H9 (cell line): ENCODE measurements around the gene STOML3. TPM values are rescaled to one million over a fixed set of nuclear protein-coding genes. Genes with fewer than 3 reads are reported as not detected.

ENCODE experiments used
- DNase-seq: peaks from one replicate; pipeline ENCODE4 v3.0.0-alpha.2; 2017
- H2AFZ ChIP-seq: one replicate; pipeline ENCODE4 v1.6.1; 2013; ENCODE audit warnings: mild to moderate bottlenecking, low read length, control low read depth, moderate library complexity
- H2AK5ac ChIP-seq: 2 replicates; pipeline ENCODE4 v1.6.1; 2013; ENCODE audit warnings: low read length, control low read depth, mixed read lengths; ENCODE audit not compliant: insufficient read length
- H2BK120ac ChIP-seq: one replicate; pipeline ENCODE4 v1.6.1; 2013; ENCODE audit warnings: low read depth, mild to moderate bottlenecking, low read length, control low read depth, inconsistent platforms; ENCODE audit not compliant: poor library complexity, severe bottlenecking
- H2BK12ac ChIP-seq: 2 replicates; pipeline ENCODE4 v1.6.1; 2013; ENCODE audit warnings: low read length, control low read depth, mixed read lengths, low read depth; ENCODE audit not compliant: insufficient read length
- H2BK15ac ChIP-seq: 2 replicates; pipeline ENCODE4 v1.6.1; 2013; ENCODE audit warnings: low read depth, low read length, control low read depth
- H2BK20ac ChIP-seq: one replicate; pipeline ENCODE4 v1.6.1; 2013; ENCODE audit warnings: low read depth, mild to moderate bottlenecking, low read length, control low read depth, inconsistent platforms; ENCODE audit not compliant: poor library complexity, severe bottlenecking
- H2BK5ac ChIP-seq: 2 replicates; pipeline ENCODE4 v1.6.1; 2013; ENCODE audit warnings: low read length, control low read depth, mixed read lengths; ENCODE audit not compliant: insufficient read length
- H3K14ac ChIP-seq: 2 replicates; pipeline ENCODE4 v1.6.1; 2013; ENCODE audit warnings: low read length, control low read depth; ENCODE audit not compliant: insufficient read depth
- H3K18ac ChIP-seq: 2 replicates; pipeline ENCODE4 v1.6.1; 2013; ENCODE audit warnings: low read depth, mild to moderate bottlenecking, mixed read lengths, low read length, control low read depth; ENCODE audit not compliant: insufficient read length
- H3K23ac ChIP-seq: 2 replicates; pipeline ENCODE4 v1.6.1; 2013; ENCODE audit warnings: low read length, control low read depth, mixed read lengths, low read depth; ENCODE audit not compliant: insufficient read length
- H3K23me2 ChIP-seq: 2 replicates; pipeline ENCODE4 v1.6.1; 2013; ENCODE audit warnings: low read depth, mild to moderate bottlenecking, mixed read lengths, low read length, control low read depth; ENCODE audit not compliant: insufficient read length, poor library complexity, severe bottlenecking
- H3K27ac ChIP-seq: 2 replicates; pipeline ENCODE4 v1.5.1; 2013; ENCODE audit warnings: low read length, control low read depth, mixed read lengths, low read depth; ENCODE audit not compliant: insufficient read length
- H3K27me3 ChIP-seq: 2 replicates; pipeline ENCODE4 v1.6.1; 2013; ENCODE audit warnings: low read length, control low read depth, inconsistent platforms; ENCODE audit not compliant: insufficient read depth
- H3K4ac ChIP-seq: 2 replicates; pipeline ENCODE4 v1.6.1; 2013; ENCODE audit warnings: low read depth, mild to moderate bottlenecking, control low read depth, inconsistent platforms, low read length, moderate library complexity
- H3K4me1 ChIP-seq: 2 replicates; pipeline ENCODE4 v1.6.1; 2013; ENCODE audit warnings: low read length, control low read depth, inconsistent platforms; ENCODE audit not compliant: insufficient read depth
- H3K4me2 ChIP-seq: 2 replicates; pipeline ENCODE4 v1.6.1; 2013; ENCODE audit warnings: low read length, control low read depth, mixed read lengths; ENCODE audit not compliant: insufficient read length, insufficient read depth
- H3K56ac ChIP-seq: 2 replicates; pipeline ENCODE4 v1.6.1; 2013; ENCODE audit warnings: low read depth, mild to moderate bottlenecking, mixed read lengths, low read length, control low read depth; ENCODE audit not compliant: insufficient read length
- H3K79me1 ChIP-seq: 2 replicates; pipeline ENCODE4 v1.6.1; 2013; ENCODE audit warnings: low read depth, mild to moderate bottlenecking, moderate library complexity, low read length, control low read depth, inconsistent platforms; ENCODE audit not compliant: insufficient read depth, poor library complexity, severe bottlenecking
- H3K79me2 ChIP-seq: 2 replicates; pipeline ENCODE4 v1.6.1; 2013; ENCODE audit warnings: low read length, control low read depth, inconsistent platforms; ENCODE audit not compliant: insufficient read depth
- H3K9ac ChIP-seq: 2 replicates; pipeline ENCODE4 v1.6.1; 2013; ENCODE audit warnings: low read length, control low read depth, mixed read lengths; ENCODE audit not compliant: insufficient read length; ENCODE audit errors: extremely low read depth
- H3K9me3 ChIP-seq: one replicate; pipeline ENCODE4 v1.6.1; 2013; ENCODE audit warnings: low read depth, low read length, inconsistent platforms; ENCODE audit not compliant: control insufficient read depth
- H3T11ph ChIP-seq: one replicate; pipeline ENCODE4 v1.6.1; 2013; ENCODE audit warnings: mild to moderate bottlenecking, low read length, control low read depth, inconsistent platforms
- H4K20me1 ChIP-seq: one replicate; pipeline ENCODE4 v1.6.1; 2013; ENCODE audit not compliant: control insufficient read depth, insufficient read length, insufficient read depth
- H4K5ac ChIP-seq: 2 replicates; pipeline ENCODE4 v1.6.1; 2013; ENCODE audit warnings: low read depth, mild to moderate bottlenecking, mixed read lengths, low read length, control low read depth; ENCODE audit not compliant: insufficient read length
- H4K8ac ChIP-seq: replicated peaks from 2 replicates; pipeline ENCODE4 v1.6.1; 2013; ENCODE audit warnings: low read length, control low read depth, mixed read lengths, low read depth; ENCODE audit not compliant: insufficient read length
- H4K91ac ChIP-seq: 2 replicates; pipeline ENCODE4 v1.6.1; 2013; ENCODE audit warnings: low read depth, mild to moderate bottlenecking, moderate library complexity, mixed read lengths, low read length, control low read depth; ENCODE audit not compliant: insufficient read length
- H3K27ac Mint-ChIP-seq, 3 experiments: 2 replicates in 2 of 3; 3 replicates in 1 of 3; pipeline ENCODE4 v1.8.0; 2020 to 2021; ENCODE audit warnings: mixed read lengths in 3 of 3, mild to moderate bottlenecking in 1 of 3, moderate library complexity in 1 of 3
- H3K27me3 Mint-ChIP-seq: 2 replicates; pipeline ENCODE4 v1.8.0; 2021; ENCODE audit warnings: low read depth, mild to moderate bottlenecking, moderate library complexity, mixed read lengths
- H3K36me3 Mint-ChIP-seq, 3 experiments: 2 replicates in 2 of 3; 3 replicates in 1 of 3; pipeline ENCODE4 v1.8.0; 2020 to 2021; ENCODE audit warnings: low read depth in 3 of 3, mixed read lengths in 3 of 3; ENCODE audit not compliant: insufficient read depth in 1 of 3
- H3K4me1 Mint-ChIP-seq, 2 experiments: 2 replicates each; pipeline ENCODE4 v1.8.0; 2020; ENCODE audit warnings: mixed read lengths in 2 of 2
- H3K4me3 Mint-ChIP-seq, 2 experiments: 2 replicates in 1 of 2; 3 replicates in 1 of 2; pipeline ENCODE4 v1.8.0; 2020 to 2021; ENCODE audit warnings: mild to moderate bottlenecking in 2 of 2, mixed read lengths in 2 of 2, moderate library complexity in 1 of 2
- H3K9me3 Mint-ChIP-seq, 2 experiments: 2 replicates in 1 of 2; 3 replicates in 1 of 2; pipeline ENCODE4 v1.8.0; 2020; ENCODE audit warnings: mild to moderate bottlenecking in 2 of 2, mixed read lengths in 2 of 2, moderate library complexity in 1 of 2
- CTCF ChIP-seq: fragments of 200-600 bp; sonication (generic); conservative IDR thresholded peaks from 3 replicates; pipeline ENCODE4 v1.8.0; 2021; ENCODE audit warnings: antibody characterized with exemption, mild to moderate bottlenecking
- WGBS: extraction: QIAGEN DNeasy Blood & Tissue Kit; methylation state at CpG from one replicate; pipeline ENCODE4 v1.1.7; 2013; ENCODE audit warnings: missing lambda C conversion rate, low lambda C conversion rate, mixed read lengths; ENCODE audit not compliant: insufficient read length; ENCODE audit errors: extremely low coverage; 5-methylcytosine and 5-hydroxymethylcytosine counted together
- total RNA-seq: library from RNA; stranded (reverse); gene quantifications from 2 replicates; pipeline ENCODE4 v1.2.1, GENCODE V29; 2021

The STOML3 gene
- total RNA-seq, 1 experiment from 2014 or later: not detected

- no peak overlapping the region for H4K8ac ChIP-seq
- H3K56ac ChIP-seq: no peak overlapping the region
- H3K36me3 Mint-ChIP-seq: peaks cover 0 to 16% (median 1%) of the 10 kb centered on the region in 3 experiments; a peak in 5 of 7 replicates
- no peak overlapping the region for H3K27ac Mint-ChIP-seq
- no peak overlapping the region for H2BK120ac ChIP-seq
- no peaks in the 10 kb centered on the region for H3K27me3 ChIP-seq
- no peaks in the 10 kb centered on the region for H3K79me1 ChIP-seq
- no peak overlapping the region for H3K18ac ChIP-seq
- no peak overlapping the region for H2BK20ac ChIP-seq
- no peak overlapping the region for H3K4me2 ChIP-seq
- no peak overlapping the region for H3K14ac ChIP-seq
- peaks cover 15 to 20% of the 10 kb centered on the region in 2 experiments for H3K4me1 Mint-ChIP-seq
- H4K20me1 ChIP-seq: no peaks in the 10 kb centered on the region
- no peaks in the 10 kb centered on the region for H3K9me3 Mint-ChIP-seq
- H2AFZ ChIP-seq: no peak overlapping the region
- no peak overlapping the region for H2BK5ac ChIP-seq
- H2BK15ac ChIP-seq: no peak overlapping the region
- no peak overlapping the region for H4K91ac ChIP-seq
- no peak overlapping the region for H2AK5ac ChIP-seq
- H3K23ac ChIP-seq: no peak overlapping the region
- TF ChIP-seq CTCF: no peak
- H3K23me2 ChIP-seq: peaks cover 9% of the 10 kb centered on the region
- no peak overlapping the region for H3K27ac ChIP-seq
- no peak overlapping the region for H2BK12ac ChIP-seq
- no peaks in the 10 kb centered on the region for H3K9me3 ChIP-seq
- no peaks in the 10 kb centered on the region for H3K4me1 ChIP-seq
- no peak overlapping the region for H3T11ph ChIP-seq
- WGBS: no CpG with 5 or more reads among the region's 1 CpG
- no peaks in the 10 kb centered on the region for H3K27me3 Mint-ChIP-seq
- H3K9ac ChIP-seq: no peak overlapping the region
- no peak for DNase-seq
- H3K79me2 ChIP-seq: peaks cover 20% of the 10 kb centered on the region; the same call in 1 of the 2 replicates
- H3K4me3 Mint-ChIP-seq: no peak overlapping the region
- no peak overlapping the region for H3K4ac ChIP-seq
- H4K5ac ChIP-seq: no peak overlapping the region
These were observed 49.6 kb upstream of the STOML3 start for GRCh38 chr13:39040206-39040605.
